ENCODE measurements around the gene WIPF3. TPM values are rescaled to one million over a fixed set of nuclear protein-coding genes. Genes with fewer than 3 reads are reported as not detected.

WIPF3 gene
- total RNA-seq, 2 donors from 2014 or later: 1.6 to 2.3 TPM

DNA sequence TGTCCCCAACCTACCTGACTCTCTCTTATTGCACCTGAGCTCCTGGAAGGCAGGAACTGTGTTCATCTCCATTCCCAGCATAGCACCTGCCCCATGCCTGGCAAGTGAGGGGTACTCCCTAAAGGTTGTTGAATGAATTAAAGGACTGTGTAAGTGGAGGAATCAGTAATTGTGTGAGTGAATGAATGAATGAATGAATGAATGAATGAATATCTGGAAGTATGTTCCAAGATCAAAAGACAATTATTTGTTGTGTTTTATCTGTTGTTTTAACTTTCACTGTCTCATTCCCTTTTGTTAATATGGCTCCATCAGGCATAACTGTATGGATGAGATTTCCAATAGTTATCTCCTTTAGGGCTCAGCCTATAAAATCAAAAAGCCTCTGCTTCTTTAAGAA lies 4.0 kb downstream of the WIPF3 start:
- no peak overlapping the region for H3K4me3 ChIP-seq
- no peak overlapping the region for H3K27ac ChIP-seq
- H3K27me3 ChIP-seq: peaks cover 18% of the 10 kb centered on the region
- TF ChIP-seq, protein P1, sequence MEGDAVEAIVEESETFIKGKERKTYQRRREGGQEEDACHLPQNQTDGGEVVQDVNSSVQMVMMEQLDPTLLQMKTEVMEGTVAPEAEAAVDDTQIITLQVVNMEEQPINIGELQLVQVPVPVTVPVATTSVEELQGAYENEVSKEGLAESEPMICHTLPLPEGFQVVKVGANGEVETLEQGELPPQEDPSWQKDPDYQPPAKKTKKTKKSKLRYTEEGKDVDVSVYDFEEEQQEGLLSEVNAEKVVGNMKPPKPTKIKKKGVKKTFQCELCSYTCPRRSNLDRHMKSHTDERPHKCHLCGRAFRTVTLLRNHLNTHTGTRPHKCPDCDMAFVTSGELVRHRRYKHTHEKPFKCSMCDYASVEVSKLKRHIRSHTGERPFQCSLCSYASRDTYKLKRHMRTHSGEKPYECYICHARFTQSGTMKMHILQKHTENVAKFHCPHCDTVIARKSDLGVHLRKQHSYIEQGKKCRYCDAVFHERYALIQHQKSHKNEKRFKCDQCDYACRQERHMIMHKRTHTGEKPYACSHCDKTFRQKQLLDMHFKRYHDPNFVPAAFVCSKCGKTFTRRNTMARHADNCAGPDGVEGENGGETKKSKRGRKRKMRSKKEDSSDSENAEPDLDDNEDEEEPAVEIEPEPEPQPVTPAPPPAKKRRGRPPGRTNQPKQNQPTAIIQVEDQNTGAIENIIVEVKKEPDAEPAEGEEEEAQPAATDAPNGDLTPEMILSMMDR (IDR thresholded peaks at IDR 0.05): no peak
- intact Hi-C loops (cut with DNase I): no loop called here
- no peaks in the 10 kb centered on the region for H3K9me3 ChIP-seq
- H3K36me3 ChIP-seq: no peaks in the 10 kb centered on the region
- H3K9ac ChIP-seq (ENCODE audit: low read depth in 2 of 2, low read length in 2 of 2): no peak overlapping the region
- no peak for DNase-seq
- H3K4me1 ChIP-seq: peaks cover 3% of the 10 kb centered on the region

DNA sequence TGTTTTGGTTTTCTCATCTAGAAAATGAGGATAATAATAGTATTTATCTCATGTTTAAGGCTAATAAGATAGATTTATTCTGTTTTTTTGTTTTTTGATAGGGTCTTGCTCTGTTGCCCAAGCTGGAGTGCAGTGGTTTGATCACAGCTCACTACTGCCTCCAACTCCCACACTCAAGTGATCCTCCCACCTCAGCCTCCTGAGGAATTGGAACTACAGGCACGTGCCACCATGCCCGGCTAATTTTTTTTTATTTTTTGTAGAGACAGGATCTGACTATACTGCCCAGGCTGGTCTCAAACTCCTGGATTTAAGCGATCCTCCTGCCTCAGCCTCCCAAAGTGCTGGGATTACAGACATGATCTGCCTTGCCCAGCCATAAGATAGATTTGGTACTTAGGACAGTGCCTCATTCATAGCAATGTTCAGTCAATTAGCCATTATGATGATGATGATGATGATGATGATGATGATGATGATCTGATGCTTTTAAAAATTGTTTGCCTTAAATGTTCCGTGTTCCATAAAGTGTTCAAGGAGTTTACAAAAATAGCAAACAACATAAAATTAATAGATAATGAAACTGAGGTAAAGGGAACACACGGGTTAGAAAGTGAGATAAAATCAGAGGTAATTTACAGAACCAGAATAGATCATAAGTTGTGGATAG lies 4.6 kb downstream of the WIPF3 start:
- H3K9me3 ChIP-seq: no peaks in the 10 kb centered on the region
- H3K4me1 ChIP-seq: peaks cover 3% of the 10 kb centered on the region
- H3K4me3 ChIP-seq: no peak overlapping the region
- TF ChIP-seq, protein P1 (IDR thresholded peaks at IDR 0.05): no peak
- H3K27ac ChIP-seq: no peak overlapping the region
- DNase-seq: no peak
- H3K9ac ChIP-seq (ENCODE audit: low read depth in 2 of 2, low read length in 2 of 2): no peak overlapping the region
- intact Hi-C loops (cut with DNase I): no loop called here
- peaks cover 18% of the 10 kb centered on the region for H3K27me3 ChIP-seq
- H3K36me3 ChIP-seq: no peaks in the 10 kb centered on the region

DNA sequence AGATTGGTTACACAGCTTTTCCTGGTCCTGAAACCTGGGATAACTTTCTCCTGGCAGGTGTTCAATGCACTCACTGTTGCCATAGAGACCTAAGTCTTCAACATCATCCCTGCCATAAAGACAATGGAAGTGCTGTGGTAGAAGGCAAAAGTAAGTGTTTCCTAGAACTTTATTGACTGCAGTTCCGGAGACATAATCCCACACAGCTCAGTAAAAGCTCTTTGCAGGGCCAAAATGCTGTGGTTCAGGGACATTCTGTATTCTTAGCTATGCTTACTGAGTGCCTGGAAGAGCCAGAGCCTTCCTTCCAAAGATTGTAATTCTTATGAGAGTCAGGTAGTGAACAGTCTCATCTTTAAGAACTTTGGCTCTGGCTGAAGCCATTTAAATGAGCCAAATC lies 5.3 kb downstream of the WIPF3 start:
- intact Hi-C loops (cut with DNase I): no loop called here
- DNase-seq: no peak
- no peak overlapping the region for H3K9ac ChIP-seq (ENCODE audit: low read depth in 2 of 2, low read length in 2 of 2)
- no peak overlapping the region for H3K27ac ChIP-seq
- H3K36me3 ChIP-seq: no peaks in the 10 kb centered on the region
- peaks cover 3% of the 10 kb centered on the region for H3K4me1 ChIP-seq
- TF ChIP-seq, protein P1 (IDR thresholded peaks at IDR 0.05): no peak
- H3K27me3 ChIP-seq: peaks cover 17% of the 10 kb centered on the region
- H3K4me3 ChIP-seq: no peak overlapping the region
- no peaks in the 10 kb centered on the region for H3K9me3 ChIP-seq

DNA sequence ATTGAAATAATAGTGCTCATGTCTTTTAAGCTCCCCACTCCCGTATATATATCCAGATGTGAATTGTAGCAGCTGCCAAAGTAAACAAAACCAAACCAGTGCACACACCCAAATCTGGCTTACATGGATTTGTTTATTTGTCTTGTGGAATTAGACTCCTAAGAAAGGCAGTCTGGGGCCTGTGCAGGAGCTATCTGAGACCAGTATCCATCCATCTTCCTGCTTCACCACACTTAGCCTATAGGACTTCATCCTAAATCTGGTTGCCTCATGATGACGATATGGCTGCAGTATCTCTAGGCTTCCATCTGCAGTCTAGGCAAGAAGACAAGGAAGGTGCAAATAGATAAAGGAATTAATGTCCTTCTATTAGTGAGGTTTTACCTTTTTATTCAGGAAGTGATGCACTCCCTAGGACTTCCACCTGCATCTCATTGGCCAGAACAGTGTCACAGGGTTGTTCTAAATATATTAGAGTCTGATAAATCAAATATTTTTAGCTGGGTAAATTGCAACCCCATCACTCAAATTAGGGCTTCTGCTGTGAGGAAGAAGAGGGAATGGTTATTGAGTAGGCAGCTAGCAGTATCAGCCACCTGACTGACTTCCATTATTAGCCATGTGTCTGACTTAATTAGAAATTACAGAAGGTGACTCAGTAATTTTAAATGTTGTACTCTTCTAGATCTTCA lies 6.0 kb downstream of the WIPF3 start:
- no peak for DNase-seq
- Histone ChIP-seq H3K27me3 (peaks cover 9% of the 10 kb centered on the region), H3K27ac (no peak overlapping the region), H3K4me1 (no peaks in the 10 kb centered on the region), H3K36me3 (no peaks in the 10 kb centered on the region), H3K9ac (ENCODE audit: low read depth in 2 of 2, low read length in 2 of 2) (no peak overlapping the region), H3K9me3 (no peaks in the 10 kb centered on the region), H3K4me3 (no peak overlapping the region)
- TF ChIP-seq, protein P1 (IDR thresholded peaks at IDR 0.05): no peak
- intact Hi-C loops (cut with DNase I): no loop called here

DNA sequence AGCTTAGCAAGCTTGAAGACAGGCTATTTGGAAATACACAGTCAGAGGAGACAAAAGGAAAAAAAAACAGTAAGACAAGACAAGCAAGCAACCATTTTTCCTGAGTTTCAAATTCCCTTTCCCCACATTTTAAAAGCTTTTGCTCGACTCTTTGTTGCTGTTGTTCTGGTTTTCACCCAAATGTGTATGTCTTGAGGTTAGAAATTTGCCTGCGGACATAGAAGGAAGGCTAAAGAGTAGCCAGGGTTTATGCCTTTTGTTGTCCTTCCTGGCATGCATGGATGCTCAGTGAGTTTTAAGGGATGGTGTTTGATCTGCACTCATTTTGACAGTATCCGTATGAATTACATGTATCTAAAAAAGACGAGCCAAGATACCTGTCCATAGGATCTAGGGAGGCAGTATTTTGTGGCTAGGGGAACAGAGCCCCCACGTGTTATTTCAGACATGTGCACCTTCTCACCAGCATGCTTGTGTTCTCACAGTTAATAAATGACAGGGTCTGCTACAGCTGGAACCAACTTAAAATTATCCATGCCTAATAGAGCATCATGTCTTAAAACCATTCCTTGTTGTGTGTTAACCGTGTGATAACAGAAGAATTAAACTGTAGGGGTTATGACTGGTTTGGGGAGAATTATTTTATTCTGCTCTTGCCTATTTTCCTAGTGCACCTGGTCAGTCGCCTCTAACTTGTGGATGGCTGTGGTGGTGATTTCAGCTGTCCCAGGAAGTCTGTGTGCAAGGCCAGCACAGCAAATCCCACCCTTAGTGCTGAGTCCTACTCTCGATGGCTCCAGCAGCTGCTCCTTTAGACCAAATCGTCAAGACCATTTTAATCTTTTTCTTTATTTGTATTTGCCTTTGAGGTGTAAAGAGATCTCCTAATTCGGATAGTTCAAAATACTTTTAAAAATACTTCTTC lies 9.1 kb downstream of the WIPF3 start:
- intact Hi-C loops (cut with DNase I): no loop called here
- no peaks in the 10 kb centered on the region for H3K4me1 ChIP-seq
- TF ChIP-seq, protein P1 (IDR thresholded peaks at IDR 0.05): no peak
- H3K27ac ChIP-seq: no peak overlapping the region
- no peaks in the 10 kb centered on the region for H3K9me3 ChIP-seq
- no peaks in the 10 kb centered on the region for H3K36me3 ChIP-seq
- no peak overlapping the region for H3K4me3 ChIP-seq
- DNase-seq: no peak
- no peaks in the 10 kb centered on the region for H3K27me3 ChIP-seq
- H3K9ac ChIP-seq (ENCODE audit: low read depth in 2 of 2, low read length in 2 of 2): no peak overlapping the region
